Embryonic facial prominence (tissue), 1 donor: ENCODE data around the gene ATG16L1.

Experiments used
- DNase-seq: peaks from one replicate; pipeline ENCODE4 v3.0.0-alpha.2; 2016; ENCODE audit errors: extremely low spot score

Gene ATG16L1

GRCh38 chr2:233260661-233261060 is 9.2 kb downstream of the ATG16L1 start:
- no peak for DNase-seq

DNA sequence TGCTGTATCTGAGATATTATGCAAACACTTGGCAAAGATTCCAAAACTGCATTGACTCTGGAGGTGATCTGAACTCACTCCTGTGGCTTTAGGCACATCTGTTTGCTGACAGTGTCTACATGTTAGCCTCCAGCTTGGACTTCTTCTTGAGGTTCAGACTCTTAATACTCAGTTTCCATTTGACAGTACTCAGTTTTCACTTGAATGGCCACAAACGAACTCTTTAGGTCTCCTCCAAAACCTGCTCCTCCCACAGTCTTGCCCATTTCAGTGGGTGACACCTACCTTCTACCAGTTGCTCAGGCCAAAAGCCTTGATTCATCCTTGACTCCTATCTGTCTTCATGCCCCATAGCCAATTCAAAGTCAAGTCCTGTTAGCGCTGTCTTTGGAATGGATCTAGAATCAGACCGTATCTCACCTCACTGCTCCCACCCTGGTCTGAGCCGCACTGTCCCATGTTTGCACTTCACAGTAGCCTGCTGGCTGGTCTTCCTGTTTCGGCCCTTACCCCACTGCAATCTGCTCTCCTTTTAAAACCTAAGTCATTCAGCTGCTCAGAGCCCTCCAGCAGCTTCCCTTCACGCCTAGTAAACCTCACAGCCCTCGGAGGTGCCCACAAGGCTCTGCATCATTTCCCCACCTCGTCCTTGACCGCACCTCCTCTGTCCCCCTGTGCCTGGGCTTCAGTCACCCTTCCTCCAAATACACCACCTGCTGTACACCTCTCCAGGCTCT is 10.5 kb downstream of the ATG16L1 start:
- DNase-seq = no peak

DNA sequence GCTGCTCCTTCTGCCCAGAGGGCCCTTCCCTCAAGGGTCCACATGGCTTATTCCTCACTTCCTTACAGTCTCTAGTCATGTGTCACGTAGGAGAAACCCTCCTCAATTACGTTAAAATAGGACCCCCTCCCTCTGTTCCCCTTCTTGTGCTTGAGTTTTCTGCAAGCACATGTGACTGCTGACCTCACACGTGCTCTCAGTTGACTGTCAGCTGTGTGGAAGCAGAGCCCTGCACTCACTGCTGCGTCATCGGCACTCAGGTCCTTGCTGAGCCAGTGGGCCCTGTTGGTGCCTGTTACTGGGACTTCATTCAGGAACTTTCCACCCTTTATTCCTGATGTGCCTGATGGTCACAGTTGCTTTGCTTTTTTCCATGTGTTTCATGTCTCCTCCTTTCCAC is 11.1 kb downstream of the ATG16L1 start:
- DNase-seq = no peak

GRCh38 chr2:233263045-233263570 is 11.6 kb downstream of the ATG16L1 start:
- no peak for DNase-seq

GRCh38 chr2:233264667-233265066 is 13.2 kb downstream of the ATG16L1 start:
- no peak for DNase-seq

- no peak for DNase-seq
Observed at GRCh38 chr2:233265899-233266431, 14.5 kb downstream of the ATG16L1 start.

- DNase-seq = no peak
Observed at GRCh38 chr2:233266481-233266880, 15.0 kb downstream of the ATG16L1 start.

DNA sequence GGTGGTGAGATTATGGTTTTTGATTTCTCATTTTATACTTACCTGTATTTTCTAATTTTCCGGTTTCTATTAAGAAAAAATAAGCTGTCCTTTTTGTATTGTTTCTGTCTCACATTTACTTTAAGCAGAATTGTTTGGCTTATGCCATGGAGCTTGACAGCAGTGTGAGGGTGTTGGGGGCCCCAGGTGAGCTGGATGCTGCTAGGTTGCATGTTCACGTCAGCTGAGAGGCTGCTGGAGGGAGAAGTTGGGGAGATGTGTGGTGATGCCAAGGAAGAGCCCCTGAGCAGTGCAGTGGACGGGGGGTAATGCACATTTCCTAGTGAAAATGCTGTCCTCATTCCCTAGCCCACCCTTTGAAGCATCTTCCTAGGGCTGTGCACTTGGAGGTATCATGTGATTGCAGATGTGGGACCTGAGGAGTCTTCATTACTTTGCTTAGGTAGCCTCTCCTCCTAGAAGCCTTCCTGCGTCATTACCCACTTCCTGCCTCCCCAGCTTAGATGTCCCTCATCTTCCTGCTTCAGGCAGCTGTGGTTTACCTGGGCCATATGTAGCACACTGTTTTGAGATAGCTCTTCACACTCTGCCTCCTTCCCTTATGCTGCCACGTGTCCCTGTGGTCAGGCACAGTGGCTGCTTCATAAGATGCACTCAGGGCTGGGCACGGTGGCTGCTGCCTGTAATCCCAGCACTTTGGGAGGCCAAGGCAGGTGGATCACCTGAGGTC is 16.2 kb downstream of the ATG16L1 start:
- DNase-seq = no peak

DNA sequence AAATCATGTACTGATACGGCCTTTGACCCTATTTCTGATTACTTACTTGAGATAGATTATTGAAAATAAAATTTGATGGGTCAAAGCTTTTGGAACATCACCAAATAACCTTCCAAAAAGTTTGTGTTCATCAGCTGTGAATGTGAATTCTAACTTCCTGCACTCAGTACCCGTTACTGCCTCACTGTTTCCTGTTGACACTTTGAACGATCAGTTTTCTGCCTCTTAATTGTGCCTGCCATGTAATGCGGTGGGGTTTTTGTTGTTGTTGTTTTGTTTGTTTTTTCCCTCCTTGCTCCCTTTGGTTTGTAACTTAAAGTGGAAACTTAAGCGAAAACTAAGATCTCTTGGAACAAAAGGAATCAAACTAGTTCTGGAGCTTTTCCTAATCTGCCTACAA is 18.9 kb downstream of the ATG16L1 start:
- no peak for DNase-seq

GRCh38 chr2:233270951-233271350 is 19.5 kb downstream of the ATG16L1 start:
- DNase-seq = no peak

- DNase-seq = no peak
Observed at GRCh38 chr2:233271693-233272092, 20.2 kb downstream of the ATG16L1 start.

DNA sequence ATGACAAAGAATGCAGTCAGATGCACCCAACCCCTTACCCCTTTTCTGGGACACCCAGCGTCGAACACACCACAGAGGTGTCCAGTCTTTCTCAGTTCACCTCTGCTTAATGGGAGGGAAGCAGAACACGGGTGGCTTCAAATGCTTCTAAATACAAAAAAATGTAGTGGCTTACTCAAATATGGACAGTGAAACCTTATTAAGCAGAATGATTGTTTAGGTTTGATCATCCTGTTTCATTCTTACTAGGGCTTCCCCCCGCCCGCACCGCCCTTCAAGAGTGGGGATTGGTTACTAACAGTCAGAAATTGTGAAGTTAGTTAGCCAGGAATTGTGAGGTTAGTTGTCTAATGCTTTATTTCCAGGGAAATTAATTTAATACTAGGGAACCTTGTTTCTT is 21.6 kb downstream of the ATG16L1 start:
- no peak for DNase-seq

GRCh38 chr2:233275223-233275622 is 23.8 kb downstream of the ATG16L1 start:
- no peak for DNase-seq

DNA sequence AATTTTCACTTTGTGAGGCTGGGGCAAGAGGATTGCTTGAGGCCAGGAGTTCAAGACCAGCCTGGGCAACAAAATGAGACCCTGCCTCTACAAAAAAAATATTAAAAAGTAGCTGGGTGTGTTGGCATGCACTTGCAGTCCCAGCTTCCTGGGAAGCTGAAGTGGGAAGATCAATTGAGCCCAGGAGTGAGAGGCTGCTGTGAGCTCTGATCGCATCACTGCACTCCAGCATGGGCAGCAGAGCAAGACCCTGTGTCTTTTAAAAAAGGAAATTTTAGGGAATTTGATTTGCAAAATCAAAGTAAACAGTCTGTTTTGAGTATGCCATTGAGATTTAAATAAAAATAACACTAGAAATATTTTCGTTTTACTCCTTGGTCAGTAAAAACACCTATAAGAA is 27.4 kb downstream of the ATG16L1 start:
- DNase-seq = no peak

DNA sequence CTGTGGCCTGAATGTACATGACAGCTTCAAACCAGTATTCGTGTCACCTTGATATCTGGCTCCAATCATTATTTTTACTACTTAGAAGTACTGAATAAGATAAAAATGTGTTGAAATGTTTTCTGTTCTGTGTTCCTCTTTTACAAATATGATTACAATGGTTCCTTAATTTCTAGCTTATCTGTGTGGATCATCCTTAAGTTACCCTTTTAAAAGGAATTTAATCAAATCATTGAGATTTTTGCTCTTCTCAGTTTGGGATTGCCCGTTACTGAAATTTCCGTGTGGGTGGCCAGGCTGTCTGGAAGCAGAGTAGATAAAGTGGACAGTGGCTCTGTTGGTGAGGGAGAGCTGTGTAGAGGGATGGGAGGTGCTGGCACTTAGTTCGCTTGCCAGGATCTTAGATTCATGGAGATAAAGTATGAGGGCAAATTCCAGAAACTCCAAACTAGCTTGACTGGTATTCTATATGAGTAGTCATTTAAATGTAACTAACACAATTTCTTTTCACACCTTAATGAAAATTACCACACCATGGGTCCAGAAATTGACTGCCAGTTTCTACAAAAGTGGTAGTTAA is 28.7 kb downstream of the ATG16L1 start:
- DNase-seq = no peak

DNA sequence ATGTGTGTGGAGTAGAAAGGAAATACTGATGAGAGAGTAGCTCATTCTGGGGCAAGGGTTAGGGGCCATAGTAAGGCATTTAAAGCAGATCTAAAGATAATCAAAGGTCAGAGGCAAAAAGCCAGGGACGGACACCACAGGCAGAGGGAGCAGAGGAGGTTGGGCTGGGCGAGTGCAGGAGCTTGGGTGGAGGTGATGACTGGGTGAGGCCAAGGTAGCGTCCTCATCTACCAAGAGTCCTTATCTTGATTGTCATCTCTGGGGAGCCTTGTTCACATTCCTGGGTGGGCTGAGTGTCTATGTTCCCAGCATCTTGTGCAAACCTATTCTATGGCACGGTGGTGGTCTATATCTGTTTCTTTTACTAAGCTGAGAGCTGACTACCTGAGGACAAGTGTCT is 30.1 kb downstream of the ATG16L1 start:
- no peak for DNase-seq

DNA sequence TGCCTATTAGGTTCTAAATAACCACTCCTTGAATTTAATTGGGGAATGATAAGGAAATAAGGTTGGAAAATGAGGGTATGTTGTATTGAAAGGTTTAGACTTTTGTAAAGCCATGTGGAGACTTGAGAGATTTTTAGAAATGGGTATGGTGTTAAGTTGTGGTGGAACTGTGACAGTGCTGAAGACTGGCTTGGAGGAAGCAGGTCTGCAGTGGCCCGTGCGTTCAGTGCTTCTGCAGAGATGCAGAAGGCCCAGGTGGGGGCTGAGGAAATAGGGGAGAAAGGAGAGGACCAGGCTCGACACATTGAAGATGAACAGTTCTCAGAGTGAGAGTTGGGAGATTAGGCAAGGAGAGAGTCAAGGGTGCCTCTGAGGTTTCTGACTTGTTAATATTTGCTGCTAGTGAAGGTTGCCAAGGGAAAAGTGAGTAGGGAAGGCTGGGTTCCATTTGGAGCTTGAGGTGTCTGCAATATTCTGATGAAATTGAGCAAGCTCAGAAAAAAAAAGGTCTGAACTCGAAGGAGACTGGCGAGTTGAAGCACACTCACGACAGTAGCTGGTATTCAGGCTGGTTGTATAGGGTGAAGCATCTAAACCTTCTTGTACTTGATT is 30.6 kb downstream of the ATG16L1 start:
- no peak for DNase-seq

DNA sequence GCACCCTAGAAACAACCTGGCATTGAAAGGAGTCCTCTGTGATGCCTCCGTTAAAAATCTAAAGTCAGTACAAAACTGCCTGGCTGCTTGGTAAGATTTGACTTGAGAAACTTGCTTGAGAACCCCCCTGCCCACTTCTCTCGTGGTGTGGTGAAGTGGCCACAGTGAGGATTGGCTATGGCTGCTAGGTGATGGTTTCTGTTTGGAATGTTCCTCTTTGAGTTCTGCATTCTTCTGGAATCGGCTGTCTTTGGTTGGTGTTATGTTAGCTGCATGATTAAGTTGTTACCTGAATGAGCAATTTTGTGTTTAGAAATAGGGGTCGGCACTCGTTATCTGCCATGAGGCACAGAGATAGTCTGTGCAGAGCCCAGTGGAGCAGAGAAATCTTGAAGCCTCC is 34.4 kb downstream of the ATG16L1 start:
- no peak for DNase-seq

DNA sequence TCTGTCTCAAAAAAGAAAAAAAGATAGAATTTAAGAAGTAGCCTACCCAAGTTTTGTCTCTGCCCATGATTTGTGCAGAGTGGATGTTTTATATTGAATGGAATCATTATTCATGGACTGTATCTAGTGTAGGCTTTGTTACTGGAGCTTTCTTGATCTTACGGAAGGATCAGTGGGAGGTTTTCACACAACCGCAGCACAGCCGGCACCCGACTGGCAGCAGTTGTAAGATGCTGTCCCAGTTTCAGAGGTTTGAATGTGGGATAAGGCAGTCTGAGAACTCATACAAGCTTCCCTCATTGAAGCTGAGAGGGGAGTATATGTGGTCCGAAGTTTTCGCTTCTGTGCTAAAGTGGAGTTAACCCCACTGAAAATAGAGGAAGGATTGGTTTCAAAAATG is 36.4 kb downstream of the ATG16L1 start:
- no peak for DNase-seq

GRCh38 chr2:233288663-233289062 is 37.2 kb downstream of the ATG16L1 start:
- no peak for DNase-seq

GRCh38 chr2:233289648-233290047 is 38.2 kb downstream of the ATG16L1 start:
- no peak for DNase-seq
